Pancreas (tissue), 10 donors: ENCODE data around the gene ANG. TPM values are rescaled to one million over a fixed set of nuclear protein-coding genes. Genes with fewer than 3 reads are reported as not detected.

ENCODE experiments used
- ATAC-seq, 4 donors: fragments of 200-7000 bp; cut with Tn5 transposase; one replicate each; pipeline versions ENCODE4 v1.8.0 to v1.9.1; 2020; ENCODE audit warnings: mild to moderate bottlenecking in 4 of 4, moderate library complexity in 4 of 4
- DNase-seq, 6 donors: peaks; one replicate each; pipeline ENCODE4 v3.0.0-alpha.2; 2020
- FAIRE-seq: peaks from 2 replicates; lab custom pipeline; 2012; peaks lifted over from hg19 to GRCh38; lab: Jason Lieb, UNC
- H3K27ac ChIP-seq, 4 donors: fragments of 200-600 bp; sonication (generic); 1 replicate in 3 of 4; 2 replicates in 1 of 4; pipeline versions ENCODE4 v1.5.0 to v1.8.0; 2020
- H3K27me3 ChIP-seq, 4 donors: fragments of 200-600 bp; one replicate each; pipeline ENCODE4 v1.8.0; 2021
- H3K36me3 ChIP-seq, 3 donors: fragments of 200-600 bp; sonication (generic) in 1 of 3; one replicate each; pipeline versions ENCODE4 v1.5.0 to v1.8.0; 2020 to 2021
- H3K4me1 ChIP-seq, 3 donors: fragments of 200-600 bp; one replicate each; pipeline ENCODE4 v1.8.0; 2021
- H3K4me3 ChIP-seq, 4 donors: fragments of 200-600 bp; sonication (generic) in 2 of 4; one replicate each; pipeline versions ENCODE4 v1.5.0 to v1.8.0; 2020 to 2021
- H3K9me3 ChIP-seq, 4 donors: fragments of 200-600 bp; one replicate each; pipeline ENCODE4 v1.8.0; 2021
- CTCF ChIP-seq, 4 donors: fragments of 200-600 bp; sonication (generic) in 3 of 4; IDR thresholded peaks; one replicate each; pipeline versions ENCODE4 v1.5.0 to v1.8.0; 2021; ENCODE audit warnings: antibody characterized with exemption in 4 of 4
- WGBS, 2 donors: extraction: QIAGEN DNeasy Blood & Tissue Kit; methylation state at CpG; one replicate each; pipeline ENCODE4 v1.1.7; 2013; 5-methylcytosine and 5-hydroxymethylcytosine counted together
- intact Hi-C, 3 donors: fragments of 100-400 bp; cut with DNase I; formaldehyde crosslinking; loops; one replicate each; pipeline versions ENCODE4 v1.11.1 to v1.14.2; 2022
- polyA plus RNA-seq, 2 donors: library from polyadenylated mRNA; stranded (reverse); fragments of 200-250 nt; gene quantifications; one replicate each; pipeline ENCODE4 v1.2.3, GENCODE V29; 2013
- total RNA-seq, 6 donors: library from RNA; stranded (reverse); fragmentation: NEBNext Ultra II Directional in 4 of 6; extraction: Animal tissue kit (Norgen Biotek cat#: 25700) in 4 of 6; gene quantifications; one replicate each; pipeline versions ENCODE4 v1.2.1 to v1.2.4, GENCODE V29; 2021 to 2023
- donor health status: healthy with polysubstance abuse.
- donor health status: DM: no; HTN: no; CAD: no; lungs with moderate emphysema.
- donor health status: DM: no; HTN: no; CAD: no.
- donor health status: control.
- donor health status: control.
- donor health status: Bipolar disorder and iron deficiency.
- donor health status: DM: yes; HTN: yes; CAD: no.
- donor health status: DM: no; HTN: no; CAD: no.
- donor health status: DM: no; HTN: no; CAD: no.
- donor health status: DM: yes; HTN: yes; CAD: no.

ANG gene
- total and polyA plus RNA-seq, 8 donors: 9.8 to 16.0 (median 13.3) TPM

GRCh38 chr14:20743556-20743955, 55.0 kb downstream of the ANG start:
- H3K9me3 ChIP-seq: no peaks in the 10 kb centered on the region
- intact Hi-C loops: no loop called here
- H3K27me3 ChIP-seq: no peaks in the 10 kb centered on the region
- H3K4me1 ChIP-seq: no peaks in the 10 kb centered on the region
- FAIRE-seq (no peak), ATAC-seq (no peak), DNase-seq (no peak)
- H3K27ac ChIP-seq: no peak overlapping the region
- no peak for TF ChIP-seq CTCF (IDR thresholded peaks at IDR 0.05)
- no peaks in the 10 kb centered on the region for H3K36me3 ChIP-seq
- 64 to 70% methylated on average over 2 of the region's 2 CpGs for WGBS, 2 donors
- no peak overlapping the region for H3K4me3 ChIP-seq

Other genes with a start within 250 kb of the ANG start
- 10 to 100 TPM; 11.4 to 16.0 (median 13.9) TPM for gene OSGEP, start 234.0 kb upstream of the ANG start, total RNA-seq
- 10 to 100 TPM; 41.2 to 69.8 TPM for gene OSGEP, start 234.0 kb upstream of the ANG start, polyA plus RNA-seq
- gene APEX1, start 233.5 kb upstream of the ANG start, total RNA-seq: 100 to 1,000 TPM in 1 of 6 donors, 10 to 100 TPM in 5; 50.9 to 107 (median 64.6) TPM
- 10 to 100 TPM; 53.9 to 88.2 TPM for gene APEX1, start 233.5 kb upstream of the ANG start, polyA plus RNA-seq
- gene PIP4P1, start 227.3 kb upstream of the ANG start, total RNA-seq: 10 to 100 TPM in 5 of 6 donors, 1 to 10 TPM in 1; 8.9 to 20.5 (median 14.4) TPM
- 10 to 100 TPM; 26.8 to 38.2 TPM for gene PIP4P1, start 227.3 kb upstream of the ANG start, polyA plus RNA-seq
- 10 to 100 TPM in 2 of 6 donors, 1 to 10 TPM in 4; 6.2 to 17.2 (median 8.4) TPM for gene PNP, start 219.4 kb upstream of the ANG start, total RNA-seq
- gene PNP, start 219.4 kb upstream of the ANG start, polyA plus RNA-seq: 10 to 100 TPM in 1 of 2 donors, 1 to 10 TPM in 1; 9.0 to 24.0 TPM
- under 1 TPM in 5 of 6 donors, not detected in 1; 0.13 to 0.62 (median 0.28) TPM for gene RNASE10, start 183.2 kb upstream of the ANG start, total RNA-seq
- gene RNASE10, start 183.2 kb upstream of the ANG start, polyA plus RNA-seq: under 1 TPM in 1 of 2 donors, not detected in 1; 0.19 TPM
- not detected for gene RNASE9, start 127.7 kb upstream of the ANG start, total RNA-seq
- gene RNASE9, start 127.7 kb upstream of the ANG start, polyA plus RNA-seq: not detected
- gene RNASE11, start 100.8 kb upstream of the ANG start, total RNA-seq: not detected
- gene RNASE11, start 100.8 kb upstream of the ANG start, polyA plus RNA-seq: not detected
- gene RNASE12, start 97.4 kb upstream of the ANG start, total RNA-seq: not detected
- gene RNASE12, start 97.4 kb upstream of the ANG start, polyA plus RNA-seq: not detected
- gene OR6S1, start 47.1 kb upstream of the ANG start, total RNA-seq: not detected
- gene OR6S1, start 47.1 kb upstream of the ANG start, polyA plus RNA-seq: not detected
- gene RNASE4, start 4.2 kb upstream of the ANG start, total RNA-seq: 10 to 100 TPM; 13.6 to 26.7 (median 15.4) TPM
- gene RNASE4, start 4.2 kb upstream of the ANG start, polyA plus RNA-seq: 10 to 100 TPM in 1 of 2 donors, 1 to 10 TPM in 1; 9.6 to 24.7 TPM
- gene EDDM3A, start 57.1 kb downstream of the ANG start, total RNA-seq: not detected
- not detected for gene EDDM3A, start 57.1 kb downstream of the ANG start, polyA plus RNA-seq
- gene EDDM3B, start 79.6 kb downstream of the ANG start, total RNA-seq: not detected
- not detected for gene EDDM3B, start 79.6 kb downstream of the ANG start, polyA plus RNA-seq
- 1 to 10 TPM in 3 of 6 donors, under 1 TPM in 3; 0.31 to 9.9 (median 1.5) TPM for gene RNASE6, start 92.5 kb downstream of the ANG start, total RNA-seq
- 1 to 10 TPM in 1 of 2 donors, under 1 TPM in 1; 0.99 to 1.1 TPM for gene RNASE6, start 92.5 kb downstream of the ANG start, polyA plus RNA-seq
- 100 to 1,000 TPM; 281 to 696 (median 362) TPM for gene RNASE1, start 114.1 kb downstream of the ANG start, total RNA-seq
- 100 to 1,000 TPM; 144 to 177 TPM for gene RNASE1, start 114.1 kb downstream of the ANG start, polyA plus RNA-seq
- not detected for gene RNASE3, start 202.6 kb downstream of the ANG start, total RNA-seq
- not detected for gene RNASE3, start 202.6 kb downstream of the ANG start, polyA plus RNA-seq